GM21576 (cell line): ENCODE measurements around the gene KRTAP10-2.

Experiments
- ATAC-seq: cut with Tn5 transposase; IDR thresholded peaks from one replicate; pipeline ENCODE4 v1.9.1; 2021; ENCODE audit warnings: mild to moderate bottlenecking, moderate library complexity; ENCODE audit not compliant: unreplicated experiment

KRTAP10-2 gene

DNA sequence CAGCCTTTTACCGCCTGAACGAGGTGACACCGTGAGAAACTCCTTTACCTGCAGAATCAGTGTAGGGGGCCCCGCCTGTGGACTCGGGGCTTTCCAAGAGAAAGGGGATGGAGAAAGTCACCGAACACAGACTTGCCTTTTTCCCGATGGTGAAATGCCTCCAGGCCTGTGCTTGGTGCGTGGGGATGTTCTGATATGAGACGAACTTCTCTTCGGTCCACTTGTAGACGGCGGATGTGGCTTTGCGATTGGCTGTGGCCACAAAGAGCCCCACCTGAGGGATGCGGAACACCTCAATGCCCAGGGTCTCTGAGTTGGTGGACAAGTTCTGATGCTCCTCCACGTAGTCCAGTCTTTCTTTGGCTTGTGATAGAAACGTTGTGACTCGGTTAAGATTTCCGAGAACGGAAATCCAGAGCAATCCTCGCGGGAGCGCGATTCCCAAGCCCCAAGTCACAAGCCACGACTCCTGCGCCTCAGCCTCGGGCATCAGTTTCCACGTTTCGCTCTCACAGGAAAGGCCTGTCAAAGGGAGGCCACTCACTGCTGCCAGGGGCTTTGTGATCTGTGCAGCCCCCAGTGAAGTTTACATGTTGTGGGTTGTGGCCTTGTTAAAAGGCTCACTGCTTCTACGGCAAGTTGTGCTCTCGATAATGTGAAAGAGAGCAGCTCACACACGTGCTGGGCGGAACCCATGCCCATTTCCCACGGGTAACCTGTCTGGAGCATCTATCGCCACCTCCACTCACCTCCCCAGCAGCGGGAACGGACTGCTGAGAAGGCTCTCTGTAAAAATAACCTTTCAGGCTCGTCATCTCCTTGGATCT is 23.9 kb downstream of the KRTAP10-2 start:
- no peak for ATAC-seq

DNA sequence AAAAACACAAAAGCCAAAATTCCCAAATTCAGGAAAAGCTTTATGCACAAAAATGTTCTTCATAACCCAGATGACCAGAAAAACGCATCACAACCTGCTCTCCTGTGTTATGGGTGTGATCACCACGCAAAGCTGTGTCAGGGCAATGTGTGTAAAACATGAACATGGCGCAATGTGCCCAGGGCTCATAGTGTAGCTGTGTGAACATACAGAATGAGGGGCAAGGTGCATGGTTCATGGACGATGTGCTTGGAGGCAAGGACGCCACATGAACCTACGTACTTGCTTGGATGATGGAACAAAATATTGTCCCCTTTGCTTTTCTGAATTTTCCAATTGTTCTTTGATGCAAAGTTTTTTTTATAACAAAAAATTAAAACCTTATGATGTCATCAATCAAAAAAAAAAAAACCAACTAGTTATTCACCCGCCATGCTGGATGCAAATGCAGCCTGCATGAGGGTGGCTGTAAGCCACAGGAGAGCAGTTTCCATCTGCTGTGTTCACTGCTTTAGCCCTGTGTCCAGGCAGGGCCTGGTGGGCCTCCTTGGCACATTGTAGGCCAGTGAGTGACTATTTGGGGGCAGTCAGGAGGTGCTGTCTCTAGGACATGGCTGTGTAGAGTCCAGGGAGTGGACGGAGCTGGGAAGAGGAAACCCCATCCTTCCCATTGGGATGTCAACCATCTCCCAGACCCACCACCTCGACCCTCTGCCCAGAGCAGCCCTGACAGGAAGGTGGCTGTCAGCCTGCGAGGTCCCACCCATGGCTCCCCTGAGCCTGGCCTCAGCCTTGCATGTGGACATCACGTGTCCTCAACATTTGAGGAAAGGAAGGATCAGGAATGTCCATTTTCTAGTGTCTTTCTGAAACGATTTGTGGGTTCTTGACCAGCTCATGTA is 25.0 kb downstream of the KRTAP10-2 start:
- ATAC-seq = no peak

DNA sequence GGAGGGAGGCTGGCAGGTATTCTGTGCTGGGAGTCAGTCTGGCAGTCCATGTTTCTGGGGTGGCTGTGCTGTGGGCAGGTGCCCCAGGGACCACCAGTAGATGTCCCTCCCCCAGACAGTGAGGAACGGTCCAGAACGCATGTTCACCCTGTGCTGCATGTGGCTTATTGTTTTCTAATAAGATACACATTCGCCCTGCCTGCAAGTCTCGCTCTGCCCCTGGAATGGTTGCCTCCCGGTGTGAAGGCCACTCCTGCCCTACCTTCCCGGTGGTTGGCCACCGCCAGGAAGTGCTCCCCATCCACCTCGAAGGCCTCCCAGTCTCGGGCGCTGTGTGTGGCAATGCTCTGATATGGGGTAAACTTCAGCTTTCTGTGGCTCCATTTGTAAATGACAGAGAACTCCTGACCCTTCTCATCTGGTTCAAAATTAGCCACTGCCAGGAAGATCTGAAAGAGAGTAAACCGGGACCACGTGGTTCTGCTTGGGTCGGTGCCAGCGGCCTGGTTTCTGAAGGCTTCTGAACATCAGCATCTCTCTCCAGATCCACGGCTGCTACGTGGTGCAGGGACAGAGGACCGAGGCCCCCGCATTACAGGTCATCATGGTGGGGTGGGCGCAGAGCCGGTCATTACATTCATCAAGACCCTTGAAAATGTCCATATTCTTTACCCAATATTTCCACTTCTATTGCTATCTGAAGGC is 25.8 kb downstream of the KRTAP10-2 start:
- no peak for ATAC-seq

DNA sequence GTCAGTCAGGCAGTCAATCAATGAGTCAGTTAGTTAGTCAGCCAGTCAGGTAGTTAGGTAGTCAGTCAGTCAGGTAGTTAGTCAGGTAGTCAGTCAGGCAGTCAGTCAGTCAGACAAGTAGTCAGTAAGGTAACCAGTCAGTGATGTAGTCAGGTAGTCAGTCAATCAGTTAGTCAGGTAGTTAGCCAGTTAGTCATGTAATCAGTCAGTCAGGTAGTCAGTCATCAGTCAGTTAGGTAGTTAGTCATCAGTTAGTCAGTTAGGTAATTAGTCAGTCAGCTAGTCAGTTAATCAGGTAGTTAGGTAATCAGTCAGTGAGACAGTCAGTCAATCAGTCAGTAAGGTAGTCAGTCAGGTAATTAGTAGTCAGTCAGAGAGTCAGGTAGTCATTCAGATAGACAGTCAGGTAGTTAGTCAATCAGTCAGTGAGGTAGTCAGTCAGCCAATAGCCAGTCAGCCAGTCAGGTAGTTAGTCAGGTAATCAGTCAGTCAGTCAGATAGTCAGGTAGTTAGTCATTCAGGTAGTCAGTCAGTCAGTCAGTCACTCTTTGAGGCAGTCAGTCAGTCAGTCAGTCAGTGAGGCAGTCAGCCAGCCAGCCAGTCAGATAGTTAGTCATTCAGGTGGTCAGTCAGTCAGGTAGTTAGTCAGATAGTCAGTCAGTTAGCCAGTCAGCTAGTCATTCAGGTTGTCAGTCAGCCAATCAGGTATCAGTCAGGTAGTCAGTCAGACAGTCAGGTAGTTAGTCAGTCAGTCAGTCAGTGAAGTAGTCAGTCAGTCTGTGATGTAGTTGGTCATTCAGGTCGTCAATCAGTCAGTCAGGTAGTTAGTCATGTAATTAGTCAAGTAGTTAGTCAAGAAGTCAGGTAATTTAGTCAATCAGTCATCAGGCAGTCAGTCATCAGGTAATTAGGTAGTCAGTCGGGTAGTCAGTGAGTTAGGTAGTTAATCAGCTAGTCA is 26.6 kb downstream of the KRTAP10-2 start:
- ATAC-seq = no peak

DNA sequence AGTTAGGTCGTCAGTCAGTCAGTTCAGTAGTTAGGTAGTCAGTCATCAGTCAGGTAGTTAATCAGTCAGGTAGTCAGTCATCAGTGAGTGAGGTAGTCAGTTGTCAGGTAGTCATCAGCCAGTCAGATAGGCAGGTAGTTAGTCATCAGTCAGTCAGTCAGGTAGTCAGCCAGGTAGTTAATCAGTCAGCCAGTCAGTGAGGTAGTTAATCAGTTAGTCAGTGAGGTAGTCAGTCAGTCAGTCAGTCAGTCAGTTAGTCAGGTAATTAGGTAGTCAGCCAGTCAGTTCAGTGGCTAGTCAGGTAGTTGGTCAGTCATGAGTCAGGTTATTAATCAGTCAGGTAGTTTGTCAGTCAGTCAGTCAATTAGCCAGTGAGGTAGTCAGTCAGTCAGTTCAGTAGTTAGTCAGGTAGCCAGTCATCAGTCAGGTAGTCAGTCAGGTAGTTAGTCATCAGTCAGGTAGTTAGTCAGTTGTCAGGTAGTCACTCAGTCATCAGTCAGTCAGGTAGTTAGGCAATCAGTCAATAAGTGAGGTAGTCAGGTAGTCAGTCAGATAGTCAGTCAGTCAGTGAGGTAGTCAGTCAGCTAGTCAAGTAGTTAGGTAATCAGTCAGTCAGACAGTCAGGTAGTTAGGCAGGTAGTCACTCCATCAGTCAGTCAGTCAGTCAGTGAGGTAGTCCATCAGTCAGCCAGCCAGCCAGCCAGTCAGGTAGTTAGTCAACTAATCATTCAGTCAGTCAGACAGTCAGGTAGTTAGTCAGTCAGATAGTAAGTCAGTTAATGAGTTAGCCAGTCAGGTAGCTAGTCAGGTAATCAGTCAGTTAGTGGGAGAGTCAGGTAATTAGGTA is 27.5 kb downstream of the KRTAP10-2 start:
- no peak for ATAC-seq

DNA sequence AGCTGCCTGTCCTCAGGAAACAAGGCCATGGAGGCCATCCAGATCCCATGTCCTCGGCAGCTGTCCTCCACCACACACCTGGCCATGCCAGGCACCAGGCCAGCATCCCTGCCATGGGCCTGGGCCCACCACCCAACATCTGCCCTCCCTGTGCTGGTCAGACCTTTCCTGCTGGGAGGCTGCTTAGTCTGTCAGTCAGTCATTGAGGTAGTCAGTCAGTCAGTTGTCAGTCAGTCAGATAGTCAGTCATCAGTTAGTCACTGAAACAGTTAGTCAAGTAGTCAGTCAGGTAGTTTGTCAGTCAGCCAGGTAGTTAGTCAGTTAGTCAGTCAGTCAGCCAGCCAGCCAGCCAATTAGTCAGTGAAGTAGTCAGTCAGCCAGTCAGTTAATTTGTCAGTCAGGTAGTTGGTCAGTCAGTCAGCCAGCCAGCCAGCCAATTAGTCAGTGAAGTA is 28.5 kb downstream of the KRTAP10-2 start:
- ATAC-seq = no peak

DNA sequence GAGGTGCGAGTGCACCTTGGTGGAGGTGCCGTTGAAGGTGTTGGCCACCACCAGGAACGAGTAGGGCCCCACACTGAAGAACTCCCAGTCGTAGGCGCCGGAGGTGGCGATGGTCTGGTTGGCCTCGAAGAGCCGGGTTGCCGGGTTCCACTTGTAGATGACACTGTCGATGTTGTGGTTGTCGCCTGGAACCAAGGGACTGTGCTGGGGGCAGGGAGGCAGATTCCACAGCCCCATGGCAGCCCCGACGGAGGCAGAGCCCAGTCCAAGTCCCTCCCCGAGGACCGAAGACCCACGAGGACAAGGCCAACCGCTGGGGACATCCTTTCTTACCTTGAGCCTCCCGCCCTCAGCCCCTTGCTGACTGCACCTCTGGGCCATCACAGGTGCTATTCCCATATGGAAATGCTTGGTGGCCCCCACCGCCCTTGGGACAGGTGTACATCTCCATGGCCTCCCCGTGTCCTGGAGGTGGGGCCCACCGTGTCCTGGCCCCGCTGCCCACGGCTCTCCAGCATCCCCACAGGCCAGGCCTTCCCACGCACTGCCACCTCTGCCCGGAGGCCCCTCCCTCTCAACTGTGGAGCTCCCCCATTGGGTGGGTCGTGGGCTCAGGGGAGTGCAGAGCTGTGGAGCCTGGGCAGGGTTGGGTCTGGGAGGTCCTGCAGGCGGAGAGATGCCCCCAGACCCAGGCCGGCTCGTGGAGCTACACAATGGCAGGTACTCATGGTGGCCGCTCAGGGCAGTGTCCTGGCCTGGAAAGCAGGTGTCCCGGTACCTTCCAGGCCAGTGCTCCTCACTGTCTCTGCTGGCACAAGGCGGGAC is 29.2 kb downstream of the KRTAP10-2 start:
- no peak for ATAC-seq

DNA sequence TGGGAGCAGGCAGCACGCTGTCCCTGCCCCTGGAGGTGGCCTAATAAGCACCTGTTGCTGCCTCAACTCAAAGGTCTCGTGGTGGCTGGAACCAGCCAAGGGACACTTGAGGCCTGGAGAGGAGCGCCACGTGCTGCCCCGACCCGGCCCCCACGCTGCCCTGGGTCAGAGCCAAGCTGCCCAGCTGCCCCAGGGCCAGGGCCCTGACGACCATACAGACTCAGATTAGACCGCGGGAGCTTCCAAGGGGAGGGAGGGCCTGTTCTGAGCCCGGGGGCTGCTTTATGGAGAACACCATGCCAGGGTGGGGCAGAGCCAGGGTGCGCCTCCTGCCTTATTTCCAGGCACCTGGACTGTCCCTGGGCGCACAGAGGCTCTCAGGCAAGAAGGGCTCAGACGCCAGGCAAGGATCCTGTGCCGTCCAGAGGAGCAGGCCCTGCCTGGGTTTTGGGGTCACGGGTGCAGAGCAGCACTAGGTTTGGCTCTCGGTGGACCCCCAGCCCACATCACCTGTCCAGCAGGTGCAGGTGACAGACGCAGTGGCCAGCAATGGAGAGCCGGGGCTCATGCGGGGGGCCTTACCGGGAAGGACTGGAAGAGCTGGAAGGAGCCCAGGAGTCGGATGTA is 29.9 kb downstream of the KRTAP10-2 start:
- no peak for ATAC-seq

DNA sequence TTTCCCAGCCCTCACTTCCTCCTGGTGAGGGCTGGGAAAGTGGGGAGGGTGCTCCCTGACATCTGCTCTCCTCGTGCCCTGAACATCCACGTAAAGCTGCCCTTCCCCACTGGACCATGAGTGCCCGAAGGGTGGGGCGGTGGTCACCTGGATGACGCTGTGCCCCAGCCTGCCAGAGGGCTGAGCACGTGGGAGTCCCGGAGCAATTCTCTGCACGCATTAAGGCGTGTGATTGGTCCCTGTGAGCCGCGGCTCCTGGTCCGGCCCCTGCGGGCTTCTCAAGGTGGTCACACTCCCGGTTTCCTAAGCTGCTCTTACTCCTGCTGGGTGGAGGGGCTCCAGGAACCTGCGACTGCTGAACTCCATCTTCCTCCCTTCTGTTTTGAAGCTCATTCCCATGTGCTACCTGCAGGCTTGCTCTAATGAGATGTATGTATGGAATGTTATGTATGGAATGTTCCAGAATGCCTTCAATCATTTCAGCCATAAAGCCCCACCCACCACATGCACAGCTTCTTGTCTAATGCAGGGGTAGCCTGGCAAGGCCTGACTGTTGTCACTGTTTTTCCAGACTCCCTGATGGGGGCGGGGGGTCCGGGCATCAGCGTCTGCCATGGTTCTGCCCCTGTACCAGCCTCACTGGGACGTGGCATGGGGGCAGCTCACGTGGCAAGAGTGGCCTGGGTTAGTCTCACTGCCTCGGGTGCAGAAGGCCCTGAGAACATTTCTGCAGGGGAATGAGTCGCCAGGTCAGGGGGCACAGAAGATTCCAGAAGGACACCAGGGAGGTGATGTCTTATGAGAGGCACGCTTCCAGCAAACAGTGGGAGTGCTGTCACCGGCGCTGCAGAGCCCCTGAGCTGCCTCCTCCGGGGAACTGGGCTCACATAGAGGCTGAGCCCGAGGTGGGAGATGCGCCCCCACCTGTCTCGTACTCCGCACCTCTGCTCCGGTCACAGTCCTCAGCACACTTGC is 30.7 kb downstream of the KRTAP10-2 start:
- ATAC-seq = no peak

DNA sequence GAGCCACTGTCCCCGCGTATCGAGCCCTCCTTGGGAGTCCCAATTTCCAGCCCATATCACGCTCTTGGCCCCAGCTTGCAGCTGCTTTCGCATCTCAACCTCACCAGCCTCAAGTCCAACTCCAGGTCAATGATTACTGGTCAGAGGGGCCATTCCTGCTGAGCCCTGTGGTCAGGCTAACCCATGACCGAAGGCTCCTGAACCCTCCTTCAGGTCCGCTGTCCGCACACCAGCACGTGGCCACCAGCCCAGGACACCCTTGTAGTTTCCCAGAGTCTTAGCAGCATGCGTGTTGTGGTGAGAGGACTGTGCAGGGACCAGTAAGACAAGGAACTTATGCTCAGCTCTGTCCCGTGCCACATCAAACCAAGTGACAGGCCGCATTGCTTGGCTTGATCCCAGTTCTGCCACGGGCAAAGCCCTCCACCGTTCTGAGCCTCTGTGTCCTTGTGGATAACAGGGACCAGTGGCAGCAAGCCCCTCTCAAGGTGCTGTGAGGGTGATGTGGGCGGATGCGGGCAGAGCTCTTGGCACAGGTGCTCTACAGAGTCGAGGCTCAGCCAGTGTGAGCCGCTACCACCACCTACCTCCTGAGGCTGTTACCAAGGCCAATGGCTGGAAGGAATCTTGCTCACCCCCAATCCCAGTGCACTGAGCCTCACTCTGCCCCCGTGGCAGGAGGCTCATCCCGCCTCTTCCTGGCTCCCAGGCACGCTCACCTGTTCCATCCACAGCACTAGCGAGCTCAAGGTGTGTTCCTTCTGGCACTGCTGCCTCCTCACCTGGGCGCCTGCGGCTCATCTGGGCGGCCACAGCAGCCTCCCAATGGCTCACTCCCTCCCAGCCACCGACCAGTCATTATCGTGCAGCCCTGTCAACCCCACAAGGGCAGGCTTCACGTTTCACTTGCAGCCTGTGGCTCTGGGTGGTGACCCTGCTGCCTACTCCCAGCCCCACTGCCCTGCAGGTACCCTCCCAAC is 31.7 kb downstream of the KRTAP10-2 start:
- no peak for ATAC-seq

DNA sequence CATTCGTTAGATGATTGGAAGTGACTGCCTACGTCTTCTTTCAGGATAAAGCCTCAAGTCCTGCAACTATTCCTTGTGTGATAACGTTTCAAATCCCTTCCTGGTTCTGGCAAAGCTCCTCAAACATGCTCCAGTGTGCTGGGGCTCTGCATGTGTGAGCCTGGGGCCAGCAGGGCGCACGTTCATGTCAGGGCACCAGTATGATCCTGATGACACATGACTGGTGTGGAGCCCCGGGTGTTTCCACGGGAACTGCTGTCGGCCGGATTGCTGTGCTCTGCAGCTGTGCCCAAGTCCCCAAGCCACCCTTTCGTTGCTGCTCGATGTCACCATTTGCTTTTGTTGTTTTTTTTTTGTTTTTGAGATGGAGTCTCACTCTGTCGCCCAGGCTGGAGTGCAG is 32.6 kb downstream of the KRTAP10-2 start:
- ATAC-seq = no peak

DNA sequence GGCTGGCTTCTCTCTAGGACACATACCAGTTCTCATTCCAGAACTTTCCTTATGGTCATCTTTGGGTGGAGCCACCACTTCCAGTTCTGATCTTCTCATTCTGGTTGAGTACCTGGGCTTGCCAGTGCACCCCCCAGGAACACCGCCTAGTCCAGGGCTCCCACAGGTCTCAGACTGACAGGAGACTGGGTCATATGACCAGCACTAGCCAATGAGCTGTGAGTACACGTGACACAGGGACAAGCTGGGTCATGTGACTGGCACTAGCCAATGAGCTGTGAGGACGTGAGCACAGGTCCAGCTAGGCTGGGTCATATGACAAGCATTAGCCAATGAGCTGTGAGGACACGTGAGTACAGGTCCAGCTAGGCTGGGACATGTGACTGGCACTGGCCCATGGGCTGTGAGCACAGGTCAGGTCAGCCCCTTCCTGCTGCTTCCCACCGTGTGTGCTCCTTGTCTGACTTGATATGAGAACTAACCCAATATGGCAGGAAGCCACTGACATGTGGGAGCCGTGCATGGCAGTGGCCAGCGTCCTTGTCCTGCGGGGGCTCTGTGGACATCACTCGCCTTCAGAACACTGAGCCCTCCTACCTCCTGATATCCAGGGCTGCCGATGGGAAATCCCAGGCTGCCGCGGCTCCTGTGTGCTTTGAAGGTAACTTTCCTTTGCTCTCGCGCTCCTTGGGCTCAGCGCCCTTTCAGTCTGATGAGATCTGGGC is 34.0 kb downstream of the KRTAP10-2 start:
- no peak for ATAC-seq

DNA sequence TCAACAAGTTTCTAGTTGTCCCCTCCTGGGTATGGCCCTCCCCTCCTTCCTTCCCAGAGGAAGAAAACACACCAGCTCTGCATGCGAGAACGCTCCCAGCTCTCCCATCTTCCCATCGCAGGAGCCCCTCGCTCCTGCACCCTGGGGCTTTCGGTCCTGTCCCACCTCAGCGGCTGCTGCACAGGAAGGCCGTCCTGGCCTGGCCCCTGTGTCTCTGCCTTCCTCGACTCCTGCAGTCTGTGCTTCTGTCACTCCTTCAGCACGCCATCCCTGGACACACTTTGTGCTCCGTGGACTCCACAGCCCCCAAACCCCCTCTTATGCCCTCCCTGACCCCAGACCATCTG is 34.5 kb downstream of the KRTAP10-2 start:
- ATAC-seq = no peak

DNA sequence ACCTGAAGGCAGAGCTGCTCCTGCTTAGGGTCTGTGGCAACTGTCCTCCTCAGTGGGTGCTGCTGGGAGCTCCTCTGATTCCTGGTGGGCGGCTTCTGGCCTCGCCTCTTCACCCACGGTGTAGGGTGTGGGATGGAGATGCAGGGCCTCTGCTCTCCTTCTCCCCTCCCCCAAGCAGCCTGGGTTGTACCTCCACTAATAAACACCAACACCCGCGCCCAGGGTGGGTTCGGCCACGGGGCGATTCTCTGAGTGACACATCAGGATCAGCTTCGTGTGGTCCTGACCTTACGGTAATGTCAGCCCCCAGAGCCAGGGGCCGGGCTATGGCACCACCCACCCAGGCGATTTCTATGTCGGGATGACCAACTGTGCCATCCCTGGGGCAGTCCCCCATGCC is 35.0 kb downstream of the KRTAP10-2 start:
- no peak for ATAC-seq
